Stomach (tissue), 4 donors: ENCODE data around the gene DCLRE1B.
A peak's percentile ranks its signal among the peaks of the same experiment; 100 is the strongest.

ENCODE experiments used
- CTCF ChIP-seq, 7 experiments: fragments of 450-650 bp in 4 of 7; fragments of 200-600 bp in 3 of 7; sonication (generic) in 3 of 7; IDR thresholded peaks; one replicate each; pipeline ENCODE4 v1.5.1; 2016 to 2019; ENCODE audit warnings: antibody characterized with exemption in 7 of 7, control low read depth in 2 of 7, mild to moderate bottlenecking in 1 of 7
- EP300 ChIP-seq: sonication (generic); formaldehyde crosslinking; IDR thresholded peaks from one replicate; pipeline ENCODE4 v1.6.1; 2017; ENCODE audit warnings: antibody characterized with exemption
- POLR2AphosphoS5 ChIP-seq, 3 donors: sonication (generic); formaldehyde crosslinking; IDR thresholded peaks; one replicate each; pipeline ENCODE4 v1.6.1; 2016; ENCODE audit warnings: antibody characterized with exemption in 3 of 3

DNA sequence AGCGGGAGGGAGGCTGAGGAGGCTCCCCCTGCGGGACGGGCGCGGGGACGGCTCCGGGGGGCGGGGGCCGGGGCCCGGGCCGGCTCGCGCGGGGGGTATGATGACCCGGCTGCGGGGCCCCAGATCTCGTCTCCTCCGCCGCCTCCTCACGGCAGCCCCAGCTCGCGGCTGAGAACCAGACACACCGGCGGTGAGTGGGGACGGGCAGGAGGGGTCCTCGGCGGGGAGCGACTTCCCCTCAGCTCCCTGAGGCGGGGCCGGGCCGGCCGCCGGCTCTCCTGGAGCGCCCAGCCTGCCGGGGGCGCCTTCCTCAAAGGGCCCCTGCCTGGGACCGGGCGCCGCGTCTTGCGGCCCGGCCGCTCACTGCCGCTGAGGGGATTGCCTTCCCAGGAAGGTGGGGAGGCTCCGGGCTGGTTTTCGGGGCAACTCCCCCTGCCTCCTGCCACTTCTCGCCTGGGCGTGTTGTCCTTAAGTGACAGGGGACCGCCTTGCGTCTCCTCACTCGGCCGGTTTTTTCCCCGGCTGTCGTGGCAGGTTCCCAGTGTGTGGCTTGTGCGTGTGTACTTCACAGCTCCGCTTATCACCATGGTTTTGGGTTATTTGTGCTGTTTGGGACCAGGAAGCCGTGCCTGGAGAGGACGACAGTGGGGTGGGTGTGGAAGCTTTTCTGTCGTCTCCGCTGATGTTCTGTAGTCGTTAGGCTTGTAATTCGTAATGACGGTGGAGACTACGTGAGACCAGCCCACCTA lies 24.8 kb downstream of the DCLRE1B start:
- TF ChIP-seq CTCF (IDR thresholded peaks at IDR 0.05), result no peak
- TF ChIP-seq POLR2AphosphoS5 (IDR thresholded peaks at IDR 0.05), result peak in 1 of 3 donors; percentile 16
- TF ChIP-seq EP300, result no peak
